ENCODE measurements around the gene AEBP1.

The AEBP1 gene

GRCh38 chr7:44093102-44093641 lies 11.0 kb upstream of the AEBP1 start:
- no peak for DNase-seq (ENCODE audit: extremely low read depth, low read depth)
- TF ChIP-seq CTCF (IDR thresholded peaks at IDR 0.05; ENCODE audit: low read depth, low read length), result no peak

GRCh38 chr7:44094365-44094764 lies 9.8 kb upstream of the AEBP1 start:
- no peak for DNase-seq (ENCODE audit: extremely low read depth, low read depth)
- TF ChIP-seq CTCF (IDR thresholded peaks at IDR 0.05; ENCODE audit: low read depth, low read length), result no peak

GRCh38 chr7:44094883-44095592 lies 9.1 kb upstream of the AEBP1 start:
- no peak for TF ChIP-seq CTCF (IDR thresholded peaks at IDR 0.05; ENCODE audit: low read depth, low read length)
- DNase-seq (ENCODE audit: extremely low read depth, low read depth), result no peak

GRCh38 chr7:44095781-44096180 lies 8.4 kb upstream of the AEBP1 start:
- no peak for DNase-seq (ENCODE audit: extremely low read depth, low read depth)
- no peak for TF ChIP-seq CTCF (IDR thresholded peaks at IDR 0.05; ENCODE audit: low read depth, low read length)

- TF ChIP-seq CTCF (IDR thresholded peaks at IDR 0.05; ENCODE audit: low read depth, low read length), result no peak
- DNase-seq (ENCODE audit: extremely low read depth, low read depth), result no peak
These were observed 7.7 kb upstream of the AEBP1 start for GRCh38 chr7:44096326-44096881.

GRCh38 chr7:44097064-44097932 lies 6.8 kb upstream of the AEBP1 start:
- TF ChIP-seq CTCF (IDR thresholded peaks at IDR 0.05; ENCODE audit: low read depth, low read length), result no peak
- DNase-seq (ENCODE audit: extremely low read depth, low read depth), result no peak

Data from AG09319 (cell line).